Activated CD8-positive, alpha-beta memory T cell treated with anti-CD3 and anti-CD28 coated beads for 48 hours (primary cell): ENCODE measurements around the gene SST.
A peak's percentile ranks its signal among the peaks of the same experiment; 100 is the strongest.
"Not testable (repeated sequence)": the region's sequence is repeated elsewhere in the genome, so short reads cannot be mapped to it uniquely, and the experiment has no call there.

Source experiments
- DNase-seq, 3 experiments: peaks; one replicate each; pipeline ENCODE4 v3.0.0-alpha.2; 2020; ENCODE audit warnings: low read depth in 2 of 3, low spot score in 2 of 3

Gene SST

GRCh38 chr3:187684880-187685279 is 14.7 kb upstream of the SST start:
- DNase-seq = no peak

GRCh38 chr3:187684444-187684843 is 14.2 kb upstream of the SST start:
- DNase-seq = no peak

GRCh38 chr3:187681756-187682155 is 11.6 kb upstream of the SST start:
- DNase-seq = not testable (repeated sequence)

- peak; percentile 14 to 48 (median 22) for DNase-seq
Measured at GRCh38 chr3:187679638-187680396, 9.6 kb upstream of the SST start.

- peak in 1 of 3 experiments; percentile 14 for DNase-seq
Measured at GRCh38 chr3:187678726-187679268, 8.6 kb upstream of the SST start.

- DNase-seq = no peak
Measured at GRCh38 chr3:187677604-187678003, 7.4 kb upstream of the SST start.

- DNase-seq = no peak
Measured at GRCh38 chr3:187673012-187673411, 2.8 kb upstream of the SST start.

- DNase-seq = no peak
Measured at GRCh38 chr3:187667526-187667925, 2.7 kb downstream of the SST start.

GRCh38 chr3:187665764-187666402 is 4.3 kb downstream of the SST start:
- no peak for DNase-seq

- DNase-seq = no peak
Measured at GRCh38 chr3:187665010-187665409, 5.2 kb downstream of the SST start.

- no peak for DNase-seq
Measured at GRCh38 chr3:187662848-187663409, 7.3 kb downstream of the SST start.

- no peak for DNase-seq
Measured at GRCh38 chr3:187661267-187661666, 8.9 kb downstream of the SST start.

- DNase-seq = no peak
Measured at GRCh38 chr3:187651282-187651681, 18.9 kb downstream of the SST start.

GRCh38 chr3:187648177-187648576 is 22.0 kb downstream of the SST start:
- DNase-seq = no peak

GRCh38 chr3:187646906-187647660 is 23.1 kb downstream of the SST start:
- DNase-seq = no peak

- DNase-seq = not testable (repeated sequence)
Measured at GRCh38 chr3:187645379-187645778, 24.8 kb downstream of the SST start.

GRCh38 chr3:187642861-187643260 is 27.3 kb downstream of the SST start:
- no peak for DNase-seq

GRCh38 chr3:187641320-187642016 is 28.7 kb downstream of the SST start:
- no peak for DNase-seq

- no peak for DNase-seq
Measured at GRCh38 chr3:187640569-187641059, 29.6 kb downstream of the SST start.

GRCh38 chr3:187639927-187640568 is 30.1 kb downstream of the SST start:
- DNase-seq = no peak
